Brain pericyte (primary cell): ENCODE data around the gene UST.
"Not testable (repeated sequence)": the region's sequence is repeated elsewhere in the genome, so short reads cannot be mapped to it uniquely, and the experiment has no call there.

Experiments used
- DNase-seq: peaks from one replicate; pipeline ENCODE4 v3.0.0-alpha.2; 2012; ENCODE audit warnings: low read depth, low spot score

UST gene

GRCh38 chr6:148868314-148868713 lies 121.5 kb downstream of the UST start:
- no peak for DNase-seq

DNA sequence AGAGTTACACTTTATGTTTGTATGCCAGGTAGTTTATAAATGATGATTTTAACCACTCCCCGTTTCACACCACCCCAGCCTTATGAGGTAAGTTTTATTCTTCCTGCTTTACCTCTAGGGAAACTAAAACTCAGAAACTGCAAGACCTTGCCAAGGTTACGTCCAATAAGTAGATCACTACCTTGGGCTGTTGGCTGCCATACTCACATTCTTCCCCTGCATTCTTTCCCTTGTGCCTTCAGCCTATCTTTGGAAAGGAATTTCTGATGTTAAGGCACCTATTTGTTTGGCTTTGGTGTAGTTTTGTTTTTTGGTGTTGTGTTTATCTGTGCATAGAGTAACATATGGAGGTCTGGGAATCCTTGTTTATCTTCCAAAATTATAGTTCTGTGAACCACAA lies 122.1 kb downstream of the UST start:
- DNase-seq = no peak

DNA sequence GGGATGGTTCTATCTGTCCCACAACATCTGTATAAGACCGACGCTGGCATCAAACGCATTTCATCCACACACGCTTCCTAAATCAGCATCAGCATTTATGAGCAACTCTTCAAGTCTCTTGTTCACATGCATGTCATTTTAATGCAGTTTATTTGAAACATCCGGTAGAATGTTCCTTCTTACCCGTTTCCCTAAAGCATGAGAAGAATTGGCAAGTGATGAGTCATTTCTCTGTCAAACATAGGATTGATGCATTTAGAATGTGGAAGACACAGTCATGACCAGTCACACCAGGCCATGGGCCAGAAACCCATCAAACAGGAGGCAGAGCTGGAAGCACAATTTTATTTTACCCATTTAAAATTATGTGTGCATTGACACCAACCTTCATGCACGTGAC lies 122.8 kb downstream of the UST start:
- no peak for DNase-seq

DNA sequence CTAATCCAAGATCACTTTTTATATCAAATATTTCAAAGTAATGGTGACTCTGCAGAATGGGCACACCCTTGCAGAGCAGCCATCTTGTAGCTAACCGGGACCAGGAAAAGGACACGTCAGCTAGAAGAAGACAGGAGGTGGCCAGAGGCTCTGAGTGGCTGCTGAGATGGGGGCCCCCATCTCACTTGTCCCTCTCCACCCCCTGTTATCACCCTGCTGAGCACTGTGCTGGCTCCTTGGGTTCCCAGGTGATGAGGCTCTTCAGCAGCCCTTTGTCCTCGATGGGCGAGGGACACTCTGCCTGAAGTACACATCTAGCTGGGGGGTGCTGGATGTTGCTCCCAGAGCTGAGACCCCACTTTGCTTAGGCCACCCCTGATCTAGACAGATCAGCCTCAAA lies 126.3 kb downstream of the UST start:
- DNase-seq = no peak

- no peak for DNase-seq
Measured at GRCh38 chr6:148873868-148874267, 127.0 kb downstream of the UST start.

DNA sequence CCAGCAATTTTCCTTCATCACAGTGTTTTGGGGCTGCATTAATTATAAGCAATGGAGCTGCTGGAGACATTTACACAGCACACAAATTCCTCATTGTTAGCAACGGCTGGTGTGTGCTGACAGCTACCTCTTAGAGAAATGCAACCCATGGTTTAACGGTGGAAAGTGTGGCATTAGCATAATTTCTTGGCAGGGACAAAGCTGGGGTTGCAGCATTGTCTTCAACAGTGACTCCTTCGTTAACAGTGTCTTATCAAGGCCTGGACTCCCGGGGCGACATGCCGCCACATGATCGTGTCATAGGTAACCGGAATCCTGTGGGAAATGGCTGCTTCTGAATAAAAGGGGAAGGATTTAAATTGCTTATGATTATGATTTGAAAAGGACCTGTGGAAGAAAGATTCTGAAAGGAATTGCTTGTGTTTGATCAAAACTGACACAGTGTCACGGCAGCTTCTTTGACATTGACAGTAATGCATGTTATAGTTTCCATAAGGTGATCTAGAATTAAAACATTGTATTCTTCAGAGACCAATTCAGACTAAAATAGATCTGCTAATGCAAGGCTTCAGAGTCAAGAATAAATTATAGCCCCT lies 128.0 kb downstream of the UST start:
- DNase-seq = no peak

GRCh38 chr6:148878683-148879082 lies 131.9 kb downstream of the UST start:
- no peak for DNase-seq

DNA sequence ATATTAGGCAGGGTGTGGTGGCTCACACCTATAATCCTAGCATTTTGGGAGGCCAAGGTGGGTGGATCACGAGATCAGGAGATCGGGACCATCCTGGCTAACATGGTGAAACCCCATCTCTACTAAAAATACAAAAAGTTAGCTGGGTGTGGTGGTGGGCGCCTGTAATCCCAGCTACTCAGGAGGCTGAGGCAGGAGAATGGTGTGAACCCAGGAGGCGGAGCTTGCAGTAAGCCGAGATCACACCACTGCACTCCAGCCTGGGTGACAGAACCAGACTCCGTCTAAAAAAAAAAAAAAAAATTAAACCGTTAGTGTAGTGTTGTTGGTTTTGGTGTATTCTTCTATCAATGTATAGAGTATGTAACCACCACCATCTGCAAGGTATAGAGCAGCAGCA lies 133.9 kb downstream of the UST start:
- not testable (repeated sequence) for DNase-seq

- no peak for DNase-seq
Measured at GRCh38 chr6:148881593-148882311, 134.9 kb downstream of the UST start.

DNA sequence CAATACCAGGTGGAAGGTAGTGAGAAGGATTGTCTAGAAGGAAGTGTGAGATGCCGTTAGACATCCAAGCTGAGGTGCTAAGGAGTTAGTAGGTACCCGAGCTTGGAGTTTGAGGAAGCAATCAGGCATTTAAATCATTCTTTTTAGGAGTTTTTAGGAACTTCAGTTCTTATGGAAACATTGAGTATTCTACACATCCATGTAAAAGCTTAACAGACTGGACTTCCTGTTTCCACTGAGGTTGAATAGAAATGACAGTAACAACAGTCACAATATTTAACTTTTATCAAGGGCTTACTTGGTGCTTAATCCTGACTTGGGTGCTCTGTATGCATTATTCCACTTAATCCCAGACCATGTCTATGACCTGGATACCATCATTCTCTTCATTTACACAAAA lies 136.4 kb downstream of the UST start:
- no peak for DNase-seq

- no peak for DNase-seq
Measured at GRCh38 chr6:148884461-148884860, 137.6 kb downstream of the UST start.

DNA sequence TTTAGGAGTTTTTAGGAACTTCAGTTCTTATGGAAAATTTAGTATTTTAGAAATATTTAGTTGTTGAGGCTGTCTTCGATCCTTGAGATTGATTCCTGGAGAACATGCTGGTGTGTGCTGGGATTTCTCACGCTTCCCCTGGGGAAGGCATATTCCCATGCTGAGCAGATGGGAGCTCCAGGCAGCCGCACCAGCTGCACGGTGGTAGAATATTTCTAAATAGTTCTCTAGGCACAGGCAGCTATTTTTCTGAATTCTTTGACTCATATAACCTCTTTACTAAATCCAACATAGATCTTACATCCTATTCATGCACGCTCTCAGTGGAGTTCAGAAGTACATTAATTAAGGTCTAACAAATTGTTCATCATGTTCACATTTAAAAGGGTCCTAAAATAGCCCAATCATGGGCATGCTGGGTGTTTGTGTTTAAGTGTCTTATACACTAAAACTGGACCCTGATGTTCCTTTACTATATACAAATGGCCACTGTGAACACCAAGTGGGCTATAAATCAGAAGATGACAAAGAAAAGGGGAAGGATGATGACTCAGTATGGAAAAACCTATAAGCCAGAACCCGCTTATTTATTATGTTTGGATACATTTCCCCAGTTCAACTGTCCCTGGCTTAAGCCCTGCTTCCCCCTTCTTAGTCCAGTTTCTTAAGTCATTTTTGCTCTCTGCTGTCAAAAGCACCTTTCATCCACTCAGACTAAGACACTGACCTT lies 138.5 kb downstream of the UST start:
- no peak for DNase-seq

GRCh38 chr6:148885925-148886845 lies 139.4 kb downstream of the UST start:
- no peak for DNase-seq

DNA sequence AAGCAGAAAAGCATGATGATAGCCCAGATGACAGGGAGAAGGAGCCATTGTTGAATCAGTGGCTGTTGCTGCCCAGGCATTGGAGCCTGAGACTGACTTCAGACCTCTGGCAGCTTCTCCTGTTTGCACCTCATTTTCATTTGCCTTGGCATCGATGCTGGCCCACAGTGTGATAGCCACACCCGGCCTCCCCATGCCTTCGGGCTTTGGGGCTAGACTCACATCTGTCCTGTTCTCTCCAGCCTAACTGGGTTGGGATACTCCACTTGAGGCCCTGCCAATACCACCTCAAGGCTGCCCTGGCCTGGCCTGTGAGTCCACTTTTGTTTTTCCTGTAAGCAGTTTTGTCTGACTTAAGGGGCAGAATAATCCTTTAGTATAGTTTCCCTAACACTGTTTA lies 140.4 kb downstream of the UST start:
- no peak for DNase-seq

- no peak for DNase-seq
Measured at GRCh38 chr6:148888856-148889255, 142.0 kb downstream of the UST start.

GRCh38 chr6:148890096-148890495 lies 143.3 kb downstream of the UST start:
- DNase-seq = no peak

DNA sequence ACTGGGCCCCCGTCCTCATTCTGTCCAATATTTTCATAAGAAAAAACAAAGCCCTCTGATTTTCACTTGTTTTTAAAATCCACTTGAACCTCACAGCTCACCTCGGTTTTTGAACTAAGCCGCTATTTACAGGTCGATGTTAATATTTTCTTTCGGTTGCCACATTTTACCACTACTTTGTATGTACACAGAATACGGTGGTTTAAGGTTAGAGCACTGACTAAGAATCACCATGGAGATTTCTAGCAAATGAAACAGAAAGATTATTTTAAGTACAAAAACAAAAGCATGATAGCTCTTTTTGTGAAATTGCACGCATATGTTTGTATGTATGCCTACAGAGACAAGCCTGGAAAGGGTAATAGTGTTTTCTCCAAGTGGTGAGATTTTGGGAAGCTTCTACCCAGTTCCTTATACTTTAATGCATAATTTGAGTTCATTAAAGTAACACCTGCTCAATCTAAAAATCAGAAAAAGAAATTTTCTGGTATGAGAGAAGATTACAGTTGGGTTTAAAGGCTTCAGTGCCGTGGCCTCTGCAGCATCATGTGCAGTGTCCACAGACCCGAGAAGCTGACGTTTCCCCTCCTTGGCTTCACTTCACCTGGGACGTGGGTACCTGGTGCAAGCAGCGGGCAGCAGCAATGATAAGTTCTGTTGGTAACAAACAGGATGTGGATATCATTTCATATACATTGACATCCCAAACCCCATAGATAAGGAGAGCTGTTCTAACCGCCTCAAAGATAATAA lies 144.0 kb downstream of the UST start:
- no peak for DNase-seq

DNA sequence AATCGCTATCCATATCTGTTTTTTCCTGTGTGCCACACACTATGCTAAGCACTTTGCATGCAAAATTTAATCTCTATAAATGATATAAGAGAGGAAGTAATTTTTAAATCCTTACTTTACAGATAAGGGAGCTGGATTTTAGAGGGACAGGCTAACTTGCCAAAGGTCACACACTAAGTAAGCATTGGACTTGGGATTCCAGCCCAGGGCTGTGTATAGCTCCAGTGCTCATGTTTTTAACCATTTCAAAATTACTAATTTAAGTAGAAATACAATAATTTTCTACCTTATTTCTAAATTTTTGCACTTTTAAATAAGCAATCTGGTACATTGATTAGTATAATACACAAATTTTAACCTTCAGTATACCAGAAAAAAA lies 144.6 kb downstream of the UST start:
- DNase-seq = no peak

DNA sequence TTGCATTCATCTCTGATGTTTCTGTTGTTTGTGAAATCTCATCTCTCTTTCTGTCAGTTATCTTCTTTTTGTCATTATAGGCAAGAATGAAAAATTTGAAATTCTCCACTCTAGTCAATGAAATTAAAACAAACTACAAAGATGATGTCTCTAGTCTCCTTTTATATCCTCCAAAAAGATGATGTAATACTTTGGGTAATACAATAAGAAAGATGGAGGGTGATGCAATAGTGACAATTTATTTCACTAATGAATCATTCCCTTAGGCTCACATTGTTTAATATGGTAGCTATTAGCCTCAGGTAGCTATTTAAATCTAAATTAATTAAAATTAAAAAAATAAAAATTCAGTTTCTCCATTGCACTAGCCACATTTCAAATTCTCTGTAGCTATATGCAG lies 145.4 kb downstream of the UST start:
- DNase-seq = no peak

GRCh38 chr6:148893073-148893472 lies 146.2 kb downstream of the UST start:
- DNase-seq = no peak

- no peak for DNase-seq
Measured at GRCh38 chr6:148893481-148893880, 146.7 kb downstream of the UST start.
